Sigmoid colon (tissue), 3 donors: ENCODE data around the gene PIK3R5.

Experiments
- CTCF ChIP-seq, 4 experiments: fragments of 450-650 bp in 3 of 4; fragments of 200-600 bp in 1 of 4; IDR thresholded peaks; one replicate each; pipeline ENCODE4 v1.5.1; 2016 to 2019; ENCODE audit warnings: antibody characterized with exemption in 4 of 4, mild to moderate bottlenecking in 3 of 4, moderate library complexity in 2 of 4
- POLR2A ChIP-seq, 2 donors: fragments of 450-650 bp; IDR thresholded peaks; one replicate each; pipeline ENCODE4 v1.6.1; 2016; ENCODE audit warnings: antibody characterized with exemption in 2 of 2, mild to moderate bottlenecking in 2 of 2, moderate library complexity in 2 of 2

- TF ChIP-seq POLR2A (IDR thresholded peaks at IDR 0.05) (no peak), CTCF (IDR thresholded peaks at IDR 0.05) (no peak)
Observed at GRCh38 chr17:8910969-8911604, 54.4 kb downstream of the PIK3R5 start.
